ENCODE data around the gene ICE2.

GRCh38 chr15:60370105-60370868 lies 108.7 kb downstream of the ICE2 start:
- TF ChIP-seq EZH2 (IDR thresholded peaks at IDR 0.05) (no peak), EZH2phosphoT487 (IDR thresholded peaks at IDR 0.05) (no peak)
- TF ChIP-seq, protein P1, sequence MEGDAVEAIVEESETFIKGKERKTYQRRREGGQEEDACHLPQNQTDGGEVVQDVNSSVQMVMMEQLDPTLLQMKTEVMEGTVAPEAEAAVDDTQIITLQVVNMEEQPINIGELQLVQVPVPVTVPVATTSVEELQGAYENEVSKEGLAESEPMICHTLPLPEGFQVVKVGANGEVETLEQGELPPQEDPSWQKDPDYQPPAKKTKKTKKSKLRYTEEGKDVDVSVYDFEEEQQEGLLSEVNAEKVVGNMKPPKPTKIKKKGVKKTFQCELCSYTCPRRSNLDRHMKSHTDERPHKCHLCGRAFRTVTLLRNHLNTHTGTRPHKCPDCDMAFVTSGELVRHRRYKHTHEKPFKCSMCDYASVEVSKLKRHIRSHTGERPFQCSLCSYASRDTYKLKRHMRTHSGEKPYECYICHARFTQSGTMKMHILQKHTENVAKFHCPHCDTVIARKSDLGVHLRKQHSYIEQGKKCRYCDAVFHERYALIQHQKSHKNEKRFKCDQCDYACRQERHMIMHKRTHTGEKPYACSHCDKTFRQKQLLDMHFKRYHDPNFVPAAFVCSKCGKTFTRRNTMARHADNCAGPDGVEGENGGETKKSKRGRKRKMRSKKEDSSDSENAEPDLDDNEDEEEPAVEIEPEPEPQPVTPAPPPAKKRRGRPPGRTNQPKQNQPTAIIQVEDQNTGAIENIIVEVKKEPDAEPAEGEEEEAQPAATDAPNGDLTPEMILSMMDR (IDR thresholded peaks at IDR 0.05) = no peak
